Neural progenitor cell (in vitro differentiated cells): ENCODE measurements around the gene ZFP42.
"Not testable (repeated sequence)": the region's sequence is repeated elsewhere in the genome, so short reads cannot be mapped to it uniquely, and the experiment has no call there.

ENCODE experiments used
- EZH2phosphoT487 ChIP-seq: fragments of 200-600 bp; sonication (generic); IDR thresholded peaks from 2 replicates; pipeline ENCODE4 v1.6.1; 2017; ENCODE audit warnings: antibody characterized with exemption
- TF ChIP-seq, protein P1 (sequence below): fragments of 200-600 bp; sonication (generic); IDR thresholded peaks from 2 replicates; pipeline ENCODE4 v1.5.1; 2017; ENCODE audit warnings: antibody characterized with exemption, mild to moderate bottlenecking

DNA sequence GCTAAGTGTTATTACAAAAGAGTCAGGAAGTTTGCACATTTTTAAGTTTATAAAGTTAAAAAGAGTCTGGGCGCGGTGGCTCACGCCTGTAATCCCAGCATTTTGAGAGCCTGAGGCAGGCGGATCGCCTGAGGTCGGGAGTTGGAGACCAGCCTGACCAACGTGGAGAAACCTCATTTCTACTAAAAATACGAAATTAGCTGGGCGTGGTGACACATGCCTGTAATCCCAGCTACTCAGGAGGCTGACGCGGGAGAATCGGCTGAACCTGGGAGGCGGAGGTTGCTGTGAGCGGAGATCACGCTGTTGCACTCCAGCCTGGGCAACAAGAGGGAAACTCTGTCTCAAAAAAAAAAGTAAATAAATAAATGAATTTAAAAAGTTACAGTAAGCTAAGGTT, 2.4 kb downstream of the ZFP42 start:
- not testable (repeated sequence) for TF ChIP-seq EZH2phosphoT487
- TF ChIP-seq, protein P1, sequence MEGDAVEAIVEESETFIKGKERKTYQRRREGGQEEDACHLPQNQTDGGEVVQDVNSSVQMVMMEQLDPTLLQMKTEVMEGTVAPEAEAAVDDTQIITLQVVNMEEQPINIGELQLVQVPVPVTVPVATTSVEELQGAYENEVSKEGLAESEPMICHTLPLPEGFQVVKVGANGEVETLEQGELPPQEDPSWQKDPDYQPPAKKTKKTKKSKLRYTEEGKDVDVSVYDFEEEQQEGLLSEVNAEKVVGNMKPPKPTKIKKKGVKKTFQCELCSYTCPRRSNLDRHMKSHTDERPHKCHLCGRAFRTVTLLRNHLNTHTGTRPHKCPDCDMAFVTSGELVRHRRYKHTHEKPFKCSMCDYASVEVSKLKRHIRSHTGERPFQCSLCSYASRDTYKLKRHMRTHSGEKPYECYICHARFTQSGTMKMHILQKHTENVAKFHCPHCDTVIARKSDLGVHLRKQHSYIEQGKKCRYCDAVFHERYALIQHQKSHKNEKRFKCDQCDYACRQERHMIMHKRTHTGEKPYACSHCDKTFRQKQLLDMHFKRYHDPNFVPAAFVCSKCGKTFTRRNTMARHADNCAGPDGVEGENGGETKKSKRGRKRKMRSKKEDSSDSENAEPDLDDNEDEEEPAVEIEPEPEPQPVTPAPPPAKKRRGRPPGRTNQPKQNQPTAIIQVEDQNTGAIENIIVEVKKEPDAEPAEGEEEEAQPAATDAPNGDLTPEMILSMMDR: not testable (repeated sequence)
